Erythroblast (primary cell): ENCODE measurements around the gene CALML3.

ENCODE experiments used
- DNase-seq, 2 experiments: peaks; one replicate each; lab custom pipeline; 2025; lab: John Stamatoyannopoulos, UW
- GATA1 ChIP-seq: IDR thresholded peaks from 2 replicates; pipeline ENCODE4 v1.6.1; 2011; ENCODE audit warnings: low read depth, mild to moderate bottlenecking, control low read depth, low read length, moderate library complexity
- POLR2A ChIP-seq: IDR thresholded peaks from 2 replicates; pipeline ENCODE4 v1.6.1; 2011; ENCODE audit warnings: mild to moderate bottlenecking, low read length

CALML3 gene

DNA sequence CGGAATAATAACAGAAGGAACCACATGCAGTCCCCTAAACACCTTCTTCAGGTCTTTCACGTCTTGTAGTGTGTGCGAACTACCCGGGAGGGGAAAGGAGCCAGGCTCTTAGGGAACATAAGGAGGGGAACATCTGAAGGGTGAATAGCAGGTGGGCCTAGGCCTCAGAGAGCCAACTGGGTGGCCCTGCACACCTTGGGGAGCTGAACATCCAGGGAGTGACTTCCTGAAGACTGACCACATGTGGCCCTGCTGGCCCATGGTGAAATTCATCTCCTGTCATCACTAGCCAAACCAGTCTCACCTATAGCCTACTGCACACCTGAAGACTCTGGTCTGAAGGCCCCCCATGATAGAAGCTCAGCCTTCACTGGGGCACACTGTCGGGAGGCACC, 5.6 kb downstream of the CALML3 start:
- DNase-seq = no peak
- TF ChIP-seq GATA1 (no peak), POLR2A (no peak)

- no peak for TF ChIP-seq POLR2A
- DNase-seq = no peak
Measured at GRCh38 chr10:5530846-5531557, 6.2 kb downstream of the CALML3 start.

DNA sequence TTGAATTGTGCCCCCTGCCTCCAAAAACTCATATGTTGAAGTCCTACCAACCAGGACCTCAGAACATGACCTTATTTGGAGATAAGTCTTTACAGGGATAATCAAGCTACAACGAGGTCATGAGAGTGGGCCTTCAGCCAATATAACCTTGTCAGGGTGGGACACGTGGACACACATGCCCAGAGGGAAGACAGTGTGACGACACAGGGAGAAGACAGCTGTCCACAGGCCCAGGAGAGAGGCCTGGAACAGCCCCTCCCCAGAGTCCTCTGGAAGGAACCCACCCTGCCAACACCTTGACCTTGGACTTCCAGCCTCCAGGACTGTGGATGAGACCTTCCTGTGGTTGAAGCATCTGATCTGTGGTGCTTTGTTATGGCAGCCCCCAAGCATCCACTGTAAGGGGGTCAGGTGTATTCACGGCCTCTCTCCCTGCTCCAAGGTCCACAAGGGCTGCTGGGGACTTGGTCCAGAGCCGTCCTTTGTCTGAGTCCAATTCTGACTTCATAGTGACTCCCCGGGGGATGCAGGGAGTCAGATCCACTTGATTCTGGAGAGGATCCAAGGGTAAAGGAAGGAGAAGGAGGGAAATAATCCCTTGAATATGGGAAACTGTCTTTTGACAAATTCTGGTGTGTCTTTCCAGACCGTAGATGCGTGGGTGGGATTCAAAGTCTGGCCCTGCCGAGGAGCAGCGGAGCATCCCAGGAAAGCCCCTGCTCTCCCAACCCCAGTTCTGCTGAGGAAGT, 7.0 kb downstream of the CALML3 start:
- DNase-seq = peak; percentile 20 to 44
- TF ChIP-seq POLR2A = no peak
- no peak for TF ChIP-seq GATA1

DNA sequence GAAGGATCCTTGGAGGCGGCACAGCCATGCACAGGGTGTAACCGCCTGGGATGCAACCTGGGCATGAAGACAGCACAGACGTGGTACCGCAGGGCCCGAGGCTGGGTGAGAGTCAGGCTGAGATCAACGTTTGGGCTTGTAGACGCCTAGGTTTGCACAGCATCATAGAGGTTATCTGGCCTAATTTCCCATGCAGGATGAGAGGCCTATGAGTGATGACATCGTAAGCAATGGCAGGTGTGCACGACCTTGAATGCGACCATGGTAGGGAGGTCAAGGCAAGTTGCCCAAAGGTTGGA, 7.5 kb downstream of the CALML3 start:
- DNase-seq = no peak
- TF ChIP-seq POLR2A (no peak), GATA1 (no peak)

DNA sequence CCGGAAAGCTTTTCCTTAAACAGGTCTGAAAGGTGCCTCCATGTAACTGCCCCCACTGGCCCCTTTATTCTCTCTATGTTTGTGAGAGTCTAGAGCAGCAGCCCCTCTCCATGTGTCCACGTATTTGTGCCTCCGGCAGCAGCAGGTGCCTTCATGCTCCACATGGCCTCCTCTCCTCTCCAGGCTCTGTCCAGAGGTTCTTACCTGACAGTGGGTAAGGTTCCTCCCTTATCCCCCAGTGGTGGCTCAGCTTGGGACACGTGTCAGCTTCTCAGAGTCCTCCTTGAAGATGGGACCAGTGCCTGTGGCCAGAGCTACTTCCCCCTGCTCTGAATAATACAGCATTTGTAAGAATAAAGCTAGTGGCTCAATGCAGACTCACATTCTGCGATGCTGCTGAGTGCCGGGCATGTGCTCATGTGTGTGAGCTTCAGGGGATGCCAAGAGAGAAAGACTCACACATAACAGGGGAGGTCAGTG, 7.9 kb downstream of the CALML3 start:
- DNase-seq = no peak
- TF ChIP-seq POLR2A (no peak), GATA1 (no peak)

GRCh38 chr10:5533098-5533731, 8.5 kb downstream of the CALML3 start:
- no peak for DNase-seq
- TF ChIP-seq POLR2A = no peak
- no peak for TF ChIP-seq GATA1

DNA sequence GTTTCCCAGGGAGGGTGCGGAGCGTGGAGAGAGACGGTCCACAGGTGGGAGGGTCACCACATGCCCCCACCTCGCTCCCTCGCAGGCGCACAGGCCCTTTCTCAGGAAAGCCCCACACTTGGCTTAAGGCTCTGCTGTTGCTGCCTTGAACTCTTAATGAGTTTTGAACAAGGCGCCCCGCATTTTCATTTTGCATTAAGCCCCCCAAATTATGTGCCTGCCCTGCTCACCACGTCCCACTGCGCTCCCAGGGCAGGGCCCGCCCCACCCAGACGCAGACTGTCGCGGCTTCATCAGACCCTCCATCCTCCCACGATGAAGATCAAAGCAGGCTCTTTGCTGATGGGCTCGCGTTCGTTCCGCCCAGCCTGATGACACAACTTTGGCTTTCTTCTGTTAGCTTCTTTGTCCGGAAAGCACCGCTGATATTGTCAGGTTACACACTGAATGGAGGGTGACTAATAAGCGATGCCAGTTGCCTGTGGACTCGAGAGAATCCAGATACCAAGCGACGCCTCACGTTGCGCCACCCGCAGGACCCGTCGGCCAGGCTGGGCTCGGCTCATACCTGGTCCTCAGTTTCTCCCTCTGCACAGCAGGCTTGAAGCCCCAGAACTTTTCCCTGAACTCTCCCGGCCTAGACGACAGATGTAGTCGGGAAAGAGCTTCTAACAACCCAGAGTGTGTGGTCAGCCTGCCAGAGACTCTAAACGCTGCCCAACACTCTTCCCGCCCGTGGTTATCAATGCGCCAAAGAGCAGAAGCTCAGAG, 9.5 kb downstream of the CALML3 start:
- TF ChIP-seq POLR2A = no peak
- TF ChIP-seq GATA1 = no peak
- DNase-seq = no peak

DNA sequence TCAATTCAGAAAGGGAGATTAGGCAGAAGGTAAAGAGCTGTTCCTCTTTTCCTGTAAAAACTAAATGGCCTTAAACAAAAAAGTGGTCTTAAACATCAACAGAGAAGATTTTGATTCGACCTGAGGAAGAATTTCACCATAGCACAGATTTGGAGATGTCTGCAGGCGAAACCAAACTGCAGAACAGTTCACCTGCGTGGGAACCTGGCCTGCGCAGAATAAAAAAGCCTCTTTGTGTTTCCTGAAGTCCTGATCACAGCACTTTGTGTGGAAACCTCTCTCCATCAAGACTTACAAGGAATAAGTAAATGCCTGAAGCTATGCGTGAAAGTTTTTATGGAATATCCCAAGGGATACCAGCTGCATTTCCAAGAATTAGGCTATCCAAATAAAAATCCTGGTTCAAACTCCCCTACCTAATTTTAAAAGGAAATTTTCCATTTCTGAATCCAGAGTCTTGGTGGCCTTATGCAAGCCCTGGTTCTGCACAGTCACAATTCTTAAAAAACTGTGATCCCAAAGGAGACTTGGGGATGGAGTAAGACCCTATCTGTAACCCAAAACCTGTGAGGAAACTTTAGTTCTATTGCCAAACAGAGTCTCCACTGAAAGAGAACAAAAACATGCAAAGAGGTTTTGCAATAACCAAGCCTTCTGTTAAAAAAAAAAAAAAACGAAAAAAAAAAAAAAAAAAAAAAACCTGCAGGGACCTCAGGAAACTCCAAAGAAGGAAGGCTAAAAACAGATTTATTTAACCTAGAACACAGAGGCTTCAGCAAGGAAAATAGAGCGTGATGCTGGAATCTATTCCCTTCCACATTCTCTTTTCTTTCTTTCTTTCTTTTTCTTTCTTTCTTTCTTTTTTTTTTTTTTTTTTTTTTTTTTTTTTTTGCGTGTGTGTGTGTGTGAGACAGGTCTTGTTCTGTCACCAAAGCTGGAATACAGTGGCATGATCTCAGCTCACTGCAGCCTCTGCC, 10.4 kb downstream of the CALML3 start:
- DNase-seq = no peak

DNA sequence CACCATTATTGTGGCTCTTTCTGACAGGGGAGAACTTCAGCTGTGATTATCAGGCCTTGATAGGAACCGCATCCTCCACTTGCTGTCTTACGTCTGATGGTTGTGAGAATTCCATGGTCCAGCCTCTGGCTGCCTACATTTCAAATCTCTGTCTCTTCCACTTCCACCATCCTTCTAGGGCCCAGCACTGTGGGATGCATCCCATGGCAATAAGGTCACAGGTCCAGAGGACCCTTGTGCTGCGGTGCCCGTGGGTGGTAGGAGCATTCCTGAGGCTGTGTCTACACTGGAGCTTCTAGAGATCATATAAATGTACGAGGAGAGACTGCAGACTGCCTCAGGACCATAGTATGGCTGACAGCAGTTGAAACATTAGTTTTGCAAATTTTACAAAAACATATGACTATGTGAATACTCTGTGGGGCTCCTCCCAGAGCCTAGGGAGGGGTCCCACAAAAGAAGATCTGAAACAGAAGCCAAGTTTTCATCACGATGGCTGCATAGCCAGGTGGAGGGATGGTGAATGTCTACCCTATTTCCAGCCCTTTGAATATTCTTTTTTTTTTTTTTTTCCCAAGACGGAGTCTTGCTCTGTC, 11.8 kb downstream of the CALML3 start:
- TF ChIP-seq POLR2A (no peak), GATA1 (no peak)
- no peak for DNase-seq

More for the DNA sequence above, 10.4 kb downstream of the CALML3 start:
- no peak for TF ChIP-seq POLR2A
- no peak for TF ChIP-seq GATA1

GRCh38 chr10:5537684-5538083, 12.9 kb downstream of the CALML3 start:
- TF ChIP-seq POLR2A = no peak
- no peak for TF ChIP-seq GATA1
- DNase-seq = no peak

DNA sequence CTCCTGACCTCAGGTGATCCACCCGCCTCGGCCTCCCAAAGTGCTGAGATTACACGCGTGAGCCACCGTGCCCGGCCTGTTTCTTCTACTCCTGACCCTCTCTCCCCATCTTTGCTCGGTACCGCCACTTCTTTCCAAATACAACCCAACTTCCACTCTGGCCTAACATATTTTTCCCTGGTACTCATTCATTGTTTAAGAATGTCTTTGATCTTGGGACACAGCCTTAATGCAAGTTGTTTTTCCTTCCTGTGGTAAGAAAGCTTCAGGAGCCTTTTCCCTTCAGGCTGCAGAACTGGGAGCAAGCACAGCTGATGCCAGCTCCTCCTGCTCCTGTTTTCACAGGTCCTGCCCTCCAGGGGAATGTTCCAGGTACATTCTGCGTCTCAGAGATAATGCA, 13.7 kb downstream of the CALML3 start:
- DNase-seq = no peak
- TF ChIP-seq POLR2A (no peak), GATA1 (no peak)
